GM19240 (cell line): ENCODE data around the gene MIA.
"Not testable (repeated sequence)": the region's sequence is repeated elsewhere in the genome, so short reads cannot be mapped to it uniquely, and the experiment has no call there.

Source experiments
- DNase-seq: peaks from one replicate; pipeline ENCODE4 v3.0.0; 2011; ENCODE audit warnings: low spot score; ENCODE audit not compliant: insufficient read length

MIA gene

GRCh38 chr19:40818480-40819399 lies 43.4 kb downstream of the MIA start:
- DNase-seq = not testable (repeated sequence)

GRCh38 chr19:40819479-40820234 lies 44.3 kb downstream of the MIA start:
- not testable (repeated sequence) for DNase-seq

- DNase-seq = no peak
These were observed 46.8 kb downstream of the MIA start for GRCh38 chr19:40822161-40822560.

GRCh38 chr19:40822704-40823553 lies 47.6 kb downstream of the MIA start:
- DNase-seq = not testable (repeated sequence)

GRCh38 chr19:40824916-40825315 lies 49.6 kb downstream of the MIA start:
- not testable (repeated sequence) for DNase-seq

GRCh38 chr19:40825460-40826095 lies 50.3 kb downstream of the MIA start:
- DNase-seq = not testable (repeated sequence)

- DNase-seq = not testable (repeated sequence)
These were observed 51.0 kb downstream of the MIA start for GRCh38 chr19:40826312-40826698.

GRCh38 chr19:40826699-40827385 lies 51.5 kb downstream of the MIA start:
- not testable (repeated sequence) for DNase-seq
